AG09309 (cell line): ENCODE results near the gene CCL27.

ENCODE experiments used
- DNase-seq: peaks from one replicate; pipeline ENCODE4 v3.0.0-alpha.2; 2010; ENCODE audit warnings: low read depth
- H3K4me3 ChIP-seq: 2 replicates; pipeline ENCODE4 v1.5.1; 2011; ENCODE audit warnings: mild to moderate bottlenecking, low read depth, low read length, moderate library complexity; ENCODE audit not compliant: control insufficient read depth
- CTCF ChIP-seq: IDR thresholded peaks from 2 replicates; pipeline ENCODE4 v1.5.1; 2011; ENCODE audit warnings: mild to moderate bottlenecking, low read depth, low read length, inconsistent platforms; ENCODE audit not compliant: insufficient read depth, control insufficient read depth; ENCODE audit errors: missing control alignments

Gene CCL27

GRCh38 chr9:34659592-34660253, 2.7 kb downstream of the CCL27 start:
- H3K4me3 ChIP-seq, result no peak overlapping the region
- TF ChIP-seq CTCF, result no peak
- DNase-seq, result no peak

GRCh38 chr9:34658461-34658860, 4.0 kb downstream of the CCL27 start:
- DNase-seq, result no peak
- no peak for TF ChIP-seq CTCF
- H3K4me3 ChIP-seq, result no peak overlapping the region

- H3K4me3 ChIP-seq, result no peak overlapping the region
- TF ChIP-seq CTCF, result no peak
- no peak for DNase-seq
Observed at GRCh38 chr9:34656992-34657391, 5.5 kb downstream of the CCL27 start.

GRCh38 chr9:34655394-34655793, 7.1 kb downstream of the CCL27 start:
- H3K4me3 ChIP-seq, result no peak overlapping the region
- DNase-seq, result no peak
- no peak for TF ChIP-seq CTCF

- no peak for TF ChIP-seq CTCF
- no peak overlapping the region for H3K4me3 ChIP-seq
- peak; percentile 47 for DNase-seq
Observed at GRCh38 chr9:34654323-34655051, 8.0 kb downstream of the CCL27 start.

GRCh38 chr9:34653151-34654072, 9.0 kb downstream of the CCL27 start:
- no peak overlapping the region for H3K4me3 ChIP-seq
- no peak for TF ChIP-seq CTCF
- no peak for DNase-seq
